ENCODE results near the gene DYSF. TPM values are rescaled to one million over a fixed set of nuclear protein-coding genes. Genes with fewer than 3 reads are reported as not detected.
"Not testable (repeated sequence)": the region's sequence is repeated elsewhere in the genome, so short reads cannot be mapped to it uniquely, and the experiment has no call there.

The DYSF gene
- polyA plus RNA-seq, 4 donors = 9.9 to 18.5 (median 17.1) TPM

- DNase-seq (ENCODE audit: low read depth in 4 of 4, low spot score in 3 of 4) = no peak
Observed at GRCh38 chr2:71469403-71470398, 16.3 kb downstream of the DYSF start.

DNA sequence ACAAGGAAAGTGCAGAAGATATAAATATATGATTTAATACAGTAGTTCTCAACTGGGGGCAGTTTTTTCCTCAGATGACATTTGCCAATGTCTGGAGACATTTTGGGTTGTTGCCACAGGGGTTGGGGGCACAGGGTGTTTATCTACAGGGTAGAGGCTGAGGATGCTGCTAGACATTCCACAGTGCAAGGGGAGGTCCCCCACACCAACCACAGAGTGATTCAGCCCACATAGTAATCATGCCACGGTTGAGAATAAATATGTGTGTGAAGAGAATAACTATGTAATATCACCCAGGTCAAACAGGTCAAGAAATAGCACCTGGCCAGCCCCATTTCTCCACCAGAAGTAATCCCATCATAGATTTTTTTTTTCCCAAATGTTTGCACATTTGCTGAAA, 17.9 kb downstream of the DYSF start:
- DNase-seq (ENCODE audit: low read depth in 4 of 4, low spot score in 3 of 4) = no peak

DNA sequence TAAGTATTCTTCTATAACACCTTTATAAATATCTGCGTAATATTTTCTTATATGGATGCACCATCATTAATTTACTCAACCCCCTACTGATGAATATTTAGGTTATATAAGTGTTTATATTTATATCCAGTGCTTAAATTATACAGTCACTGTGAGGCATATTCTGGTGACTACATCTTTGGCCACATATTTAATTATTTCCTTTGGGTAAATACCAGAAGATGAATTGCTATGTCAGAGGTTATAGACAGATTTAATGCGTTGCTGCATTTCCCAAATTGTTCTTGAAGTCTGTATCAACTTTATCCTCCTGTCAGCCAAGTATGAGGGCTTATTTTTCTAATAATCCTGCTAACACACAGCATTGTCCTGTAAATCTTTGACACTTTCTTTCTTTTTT, 18.7 kb downstream of the DYSF start:
- DNase-seq (ENCODE audit: low read depth in 4 of 4, low spot score in 3 of 4) = no peak

GRCh38 chr2:71473346-71474031, 20.1 kb downstream of the DYSF start:
- DNase-seq (ENCODE audit: low read depth in 4 of 4, low spot score in 3 of 4) = no peak

DNA sequence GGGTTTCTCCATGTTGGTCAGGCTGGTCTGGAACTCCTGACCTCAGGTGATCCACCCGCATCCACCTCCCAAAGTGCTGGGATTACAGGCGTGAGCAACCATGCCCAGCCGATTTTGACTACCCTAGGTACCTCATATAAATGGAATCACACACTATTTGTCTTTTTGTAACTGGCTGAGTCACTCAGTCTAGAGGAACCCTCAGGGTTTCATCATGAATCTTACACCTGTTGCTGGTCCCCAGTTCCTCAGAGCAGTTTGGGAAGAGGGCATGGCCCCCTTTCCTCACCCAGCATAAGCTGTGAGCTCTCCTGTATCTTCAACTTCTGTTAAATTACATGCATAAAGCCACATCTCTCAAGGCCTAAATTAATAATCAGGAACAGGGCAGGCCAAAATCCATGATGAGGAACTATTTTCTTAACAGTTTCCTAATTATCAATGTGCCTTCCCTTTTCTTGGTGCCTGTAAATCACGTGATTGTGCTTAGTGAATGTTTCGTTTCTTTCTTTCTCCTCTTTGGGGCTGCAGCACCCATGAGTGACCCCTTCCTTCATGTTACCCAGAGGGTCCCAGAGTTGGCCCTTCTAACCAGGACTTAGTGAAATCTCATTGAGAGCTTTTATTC, 20.9 kb downstream of the DYSF start:
- no peak for DNase-seq (ENCODE audit: low read depth in 4 of 4, low spot score in 3 of 4)

DNA sequence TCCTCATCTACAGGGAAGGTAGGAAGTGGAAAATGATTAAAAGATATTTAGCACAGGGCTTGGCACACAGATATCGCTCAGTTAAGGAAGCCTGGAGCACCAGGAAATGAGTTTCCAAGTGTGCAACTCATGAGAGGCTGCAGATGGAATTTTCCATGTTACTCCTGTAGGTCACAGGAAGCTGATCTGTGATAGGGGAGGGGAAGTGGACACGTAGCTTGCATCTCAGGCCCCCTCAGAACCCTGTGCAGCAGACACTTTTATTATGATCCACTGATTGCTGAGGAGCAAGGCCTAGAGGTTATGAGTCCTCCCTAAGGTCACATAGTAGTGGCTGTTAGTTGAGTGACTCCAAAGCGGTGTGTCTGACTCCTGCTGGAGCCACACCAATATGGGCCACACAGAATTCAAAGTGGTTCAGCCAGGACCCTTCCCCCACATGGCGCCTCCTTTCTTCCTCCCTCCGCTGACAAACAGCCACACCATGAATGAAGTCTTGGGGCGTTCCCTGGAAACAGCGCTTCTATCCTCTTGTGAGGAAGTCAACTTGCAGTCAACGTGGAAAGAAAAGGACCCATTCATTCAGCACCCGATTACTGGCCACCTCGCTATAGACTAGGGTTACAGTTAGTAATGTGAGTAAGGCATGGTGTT, 21.5 kb downstream of the DYSF start:
- DNase-seq (ENCODE audit: low read depth in 4 of 4, low spot score in 3 of 4) = no peak

DNA sequence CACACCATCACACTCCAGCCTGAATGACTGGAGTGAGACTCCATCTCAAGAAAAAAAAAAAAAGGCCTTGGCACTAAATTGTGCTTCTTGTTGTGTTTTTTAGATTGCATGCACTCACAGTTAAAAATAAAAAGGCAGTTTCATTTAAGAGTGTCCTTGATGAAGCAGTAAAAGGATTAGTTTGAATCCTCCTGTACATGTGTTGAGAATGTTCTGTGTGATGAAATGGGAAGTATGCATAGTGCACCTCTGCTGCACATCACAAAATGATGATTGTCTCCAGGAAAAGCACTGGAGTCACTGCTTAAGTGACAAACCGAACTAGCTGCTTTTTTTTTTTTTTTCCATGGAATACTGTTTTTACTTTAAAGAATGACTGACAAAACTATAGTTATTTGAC, 23.1 kb downstream of the DYSF start:
- DNase-seq (ENCODE audit: low read depth in 4 of 4, low spot score in 3 of 4) = no peak

GRCh38 chr2:71477231-71477691, 23.9 kb downstream of the DYSF start:
- DNase-seq (ENCODE audit: low read depth in 4 of 4, low spot score in 3 of 4) = no peak

- DNase-seq (ENCODE audit: low read depth in 4 of 4, low spot score in 3 of 4) = no peak
Observed at GRCh38 chr2:71478806-71479205, 25.4 kb downstream of the DYSF start.

- no peak for DNase-seq (ENCODE audit: low read depth in 4 of 4, low spot score in 3 of 4)
Observed at GRCh38 chr2:71479261-71479660, 25.9 kb downstream of the DYSF start.

DNA sequence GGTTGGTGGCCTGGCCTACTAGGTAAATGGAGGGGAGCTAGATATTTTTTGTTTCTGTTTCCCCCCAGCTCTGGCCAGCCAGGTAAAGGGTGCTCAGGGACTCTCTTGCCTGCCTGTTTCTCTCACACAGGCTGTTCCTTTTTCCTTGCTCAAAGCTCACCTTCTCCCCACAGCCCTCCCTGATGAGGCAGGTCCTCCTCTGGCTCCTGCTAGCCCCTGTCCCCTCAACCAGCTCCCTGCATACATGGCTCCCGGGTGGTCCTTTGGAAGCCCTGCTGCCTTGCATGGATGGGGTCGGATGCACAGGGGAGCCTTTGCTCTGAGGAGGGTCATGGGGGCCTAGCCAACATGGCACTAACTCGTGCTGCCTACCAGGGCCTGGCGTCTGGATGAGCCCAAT, 27.8 kb downstream of the DYSF start:
- no peak for DNase-seq (ENCODE audit: low read depth in 4 of 4, low spot score in 3 of 4)

GRCh38 chr2:71482055-71482454, 28.7 kb downstream of the DYSF start:
- no peak for DNase-seq (ENCODE audit: low read depth in 4 of 4, low spot score in 3 of 4)

DNA sequence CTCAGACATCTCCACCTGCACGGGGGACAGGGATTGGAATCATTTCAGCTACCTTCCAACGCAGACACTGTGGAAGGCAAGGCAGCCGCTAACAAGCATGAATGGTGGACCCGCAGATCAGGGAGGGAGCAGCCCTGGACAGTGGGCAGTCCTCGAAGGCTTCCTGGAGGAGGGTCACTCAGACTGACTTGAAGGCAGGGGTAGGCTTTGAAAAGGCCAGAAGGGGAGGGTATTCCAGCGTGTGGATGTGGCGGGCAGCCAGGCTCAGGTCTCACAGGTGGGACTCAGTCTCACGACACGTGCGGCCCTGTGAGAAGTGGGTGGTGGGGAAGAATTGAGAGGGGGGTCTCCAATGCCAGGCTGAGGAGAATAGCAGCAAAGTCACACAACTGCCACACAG, 29.9 kb downstream of the DYSF start:
- no peak for DNase-seq (ENCODE audit: low read depth in 4 of 4, low spot score in 3 of 4)

DNA sequence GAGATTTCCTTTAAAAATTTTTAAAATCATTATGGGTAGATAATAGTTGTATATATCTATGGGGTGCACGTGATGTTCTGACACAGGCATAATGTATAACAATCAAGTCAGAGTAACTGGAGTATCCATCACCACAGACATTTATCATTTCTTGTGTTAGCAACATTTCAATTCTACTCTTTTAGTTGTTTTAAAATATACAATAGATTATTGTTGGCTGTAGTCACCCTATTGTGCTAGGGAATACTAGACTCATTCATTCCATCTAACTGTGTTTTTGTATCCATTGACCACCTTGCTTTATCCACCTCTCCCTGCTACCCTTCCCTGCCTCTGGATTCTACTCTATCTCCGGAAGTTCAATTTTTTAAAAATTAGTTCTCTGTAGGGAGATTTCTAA, 31.0 kb downstream of the DYSF start:
- no peak for DNase-seq (ENCODE audit: low read depth in 4 of 4, low spot score in 3 of 4)

- DNase-seq (ENCODE audit: low read depth in 4 of 4, low spot score in 3 of 4) = no peak
Observed at GRCh38 chr2:71486881-71487640, 33.7 kb downstream of the DYSF start.

GRCh38 chr2:71491551-71491950, 38.2 kb downstream of the DYSF start:
- DNase-seq (ENCODE audit: low read depth in 4 of 4, low spot score in 3 of 4) = not testable (repeated sequence)

DNA sequence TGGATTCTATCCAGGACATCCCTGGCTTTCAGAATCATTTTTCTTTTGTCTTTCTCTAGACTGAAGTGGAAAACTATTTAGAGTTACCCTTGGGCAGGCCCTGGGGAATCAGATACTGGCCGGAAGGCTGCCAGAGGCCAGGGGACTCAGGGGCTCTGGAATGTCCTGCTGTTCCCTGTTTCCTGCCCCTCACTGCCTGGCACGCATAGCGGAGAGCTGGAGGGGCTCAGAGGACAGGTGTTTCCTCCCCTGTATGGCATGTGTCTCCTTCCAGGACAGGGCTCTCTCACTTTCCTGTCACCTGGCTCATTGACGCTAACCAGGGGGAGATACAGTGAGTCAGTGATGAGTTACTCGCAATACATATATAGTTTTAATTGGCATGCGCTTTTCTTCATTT, 38.8 kb downstream of the DYSF start:
- no peak for DNase-seq (ENCODE audit: low read depth in 4 of 4, low spot score in 3 of 4)

- no peak for DNase-seq (ENCODE audit: low read depth in 4 of 4, low spot score in 3 of 4)
Observed at GRCh38 chr2:71494091-71494490, 40.7 kb downstream of the DYSF start.

- DNase-seq (ENCODE audit: low read depth in 4 of 4, low spot score in 3 of 4) = no peak
Observed at GRCh38 chr2:71494523-71495155, 41.3 kb downstream of the DYSF start.
